Measurements from ENCODE around the gene RASGRP2. TPM values are rescaled to one million over a fixed set of nuclear protein-coding genes. Genes with fewer than 3 reads are reported as not detected.

The RASGRP2 gene
- total and polyA plus RNA-seq, 2 donors (not counting 3 experiments of a cell fraction or from before 2014, with no cell fraction given): 1.2 to 2.3 TPM

DNA sequence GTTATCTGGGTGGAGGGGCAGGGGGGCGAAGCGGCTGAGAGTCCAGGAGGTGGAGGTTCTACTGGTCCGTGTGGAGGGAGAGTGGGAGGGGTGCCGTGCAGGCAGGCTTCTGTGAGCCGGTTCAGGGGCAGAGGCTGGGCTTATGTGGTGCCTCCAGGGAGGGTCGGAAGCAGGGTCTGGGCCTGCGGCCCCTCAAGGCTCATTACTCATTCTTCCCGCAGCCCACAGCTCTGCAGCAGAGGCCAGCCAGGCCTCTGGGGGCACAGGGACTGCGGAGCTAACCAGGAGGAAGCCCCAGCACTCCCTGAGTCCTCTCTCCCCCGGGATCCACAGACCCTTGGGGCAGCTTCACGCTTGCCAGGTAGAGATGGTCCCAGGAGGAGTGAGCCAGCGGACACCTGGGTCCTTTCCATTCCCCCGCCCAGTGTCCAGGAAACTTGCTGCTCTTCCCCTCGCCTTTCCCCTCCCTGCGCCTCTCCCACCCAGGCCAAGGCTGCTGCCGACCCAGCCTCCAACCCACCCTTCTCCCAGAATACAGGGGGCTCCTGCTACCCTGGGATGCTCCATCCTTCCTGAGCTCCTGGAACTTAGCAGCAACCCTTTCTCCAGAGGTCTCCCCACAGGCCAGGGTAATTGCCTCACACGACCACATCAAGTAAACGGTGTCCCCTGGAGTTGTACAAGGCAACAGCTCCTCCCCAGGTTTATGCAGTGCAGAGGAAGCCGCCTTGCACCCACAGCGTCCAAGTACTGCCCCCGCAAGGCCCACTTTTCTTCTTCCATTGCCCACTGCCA is 27.3 kb downstream of the RASGRP2 start:
- Histone ChIP-seq H3K4me3 (replicated peaks in 1 of 3; ENCODE audit: insufficient read depth in 1 of 3, low read depth in 1 of 3, low read length in 3 of 3) (no peak overlapping the region), H3K4me1 (ENCODE audit: control insufficient read depth, extremely low read depth, insufficient read depth, low read length) (no peaks in the 10 kb centered on the region), H2AFZ (ENCODE audit: low read depth, low read length) (no peak overlapping the region), H3K36me3 (ENCODE audit: control insufficient read depth in 2 of 2, extremely low read depth in 1 of 2, insufficient read depth in 2 of 2, low read length in 2 of 2) (no peaks in the 10 kb centered on the region), H3K9me1 (replicated peaks; ENCODE audit: control insufficient read depth, extremely low read depth, insufficient read depth, low read length) (no peaks in the 10 kb centered on the region), H3K27me3 (ENCODE audit: control insufficient read depth in 2 of 2, insufficient read depth in 2 of 2, low read length in 2 of 2) (peaks cover 42 to 56% of the 10 kb centered on the region in 2 experiments), H3K9me3 (replicated peaks; ENCODE audit: control insufficient read depth, insufficient read depth, low read length) (no peaks in the 10 kb centered on the region), H3K9ac (replicated peaks; ENCODE audit: extremely low read depth, insufficient read depth, low read length) (no peak overlapping the region), H4K20me1 (replicated peaks; ENCODE audit: control insufficient read depth, extremely low read depth, insufficient read depth, low read length) (no peaks in the 10 kb centered on the region), H3K79me2 (ENCODE audit: control insufficient read depth, insufficient read depth, low read length) (no peaks in the 10 kb centered on the region), H3K27ac (ENCODE audit: insufficient read depth, low read depth, low read length) (no peak overlapping the region), H3K4me2 (ENCODE audit: insufficient read depth, low read length) (no peak overlapping the region)
- intact Hi-C loops (cut with micrococcal nuclease): no loop called here
- ChIA-PET POLR2A (no interaction called here), CTCF (interaction anchor here (1.0 to 3.0 kb wide), 4 partner anchors 11 to 28 kb away, joined by 3 to 15 read pairs (median 4); no protein-coding TSS in a partner anchor)
- FAIRE-seq (no peak), DNase-seq (ENCODE audit: low read depth, low spot score) (no peak)
- dilution Hi-C loops (cut with MboI; ENCODE audit: extremely low pct_ligation_motif_present, low sequenced_read_pairs): no loop called here
- BruUV-seq (replicated peaks): no TSS peak
- no peak for TF ChIP-seq MAX (IDR thresholded peaks at IDR 0.05; ENCODE audit: insufficient read depth, insufficient read length)
- TF ChIP-seq FOS (IDR thresholded peaks at IDR 0.05; ENCODE audit: borderline replicate concordance, insufficient read depth, low read length): no peak
- no peak for TF ChIP-seq POLR2AphosphoS5 (IDR thresholded peaks at IDR 0.05; ENCODE audit: insufficient read depth, low read depth, low read length)
- TF ChIP-seq MYC (IDR thresholded peaks at IDR 0.05; ENCODE audit: low read depth, low read length): no peak
- TF ChIP-seq JUN (IDR thresholded peaks at IDR 0.05; ENCODE audit: borderline replicate concordance, insufficient read depth, insufficient read length, low read depth): no peak
- no peak for TF ChIP-seq POLR2A (IDR thresholded peaks at IDR 0.05; ENCODE audit: low read depth, low read length)
- no peak for TF ChIP-seq EZH2 (IDR thresholded peaks at IDR 0.05; ENCODE audit: borderline replicate concordance, low read depth, low read length, severe bottlenecking)
- no peak for TF ChIP-seq GATA2 (IDR thresholded peaks at IDR 0.05; ENCODE audit: insufficient read depth, insufficient read length, low read depth, low read length)
- TF ChIP-seq, protein P1, sequence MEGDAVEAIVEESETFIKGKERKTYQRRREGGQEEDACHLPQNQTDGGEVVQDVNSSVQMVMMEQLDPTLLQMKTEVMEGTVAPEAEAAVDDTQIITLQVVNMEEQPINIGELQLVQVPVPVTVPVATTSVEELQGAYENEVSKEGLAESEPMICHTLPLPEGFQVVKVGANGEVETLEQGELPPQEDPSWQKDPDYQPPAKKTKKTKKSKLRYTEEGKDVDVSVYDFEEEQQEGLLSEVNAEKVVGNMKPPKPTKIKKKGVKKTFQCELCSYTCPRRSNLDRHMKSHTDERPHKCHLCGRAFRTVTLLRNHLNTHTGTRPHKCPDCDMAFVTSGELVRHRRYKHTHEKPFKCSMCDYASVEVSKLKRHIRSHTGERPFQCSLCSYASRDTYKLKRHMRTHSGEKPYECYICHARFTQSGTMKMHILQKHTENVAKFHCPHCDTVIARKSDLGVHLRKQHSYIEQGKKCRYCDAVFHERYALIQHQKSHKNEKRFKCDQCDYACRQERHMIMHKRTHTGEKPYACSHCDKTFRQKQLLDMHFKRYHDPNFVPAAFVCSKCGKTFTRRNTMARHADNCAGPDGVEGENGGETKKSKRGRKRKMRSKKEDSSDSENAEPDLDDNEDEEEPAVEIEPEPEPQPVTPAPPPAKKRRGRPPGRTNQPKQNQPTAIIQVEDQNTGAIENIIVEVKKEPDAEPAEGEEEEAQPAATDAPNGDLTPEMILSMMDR (IDR thresholded peaks at IDR 0.05; ENCODE audit: extremely low read depth in 1 of 2, insufficient read depth in 1 of 2, low read depth in 1 of 2, low read length in 2 of 2): no peak
